Fibroblast of lung (primary cell): ENCODE data around the gene CLSTN2.

Source experiments
- EZH2 ChIP-seq: IDR thresholded peaks from 2 replicates; pipeline ENCODE4 v1.5.1; 2012; ENCODE audit warnings: low read length, control low read depth, mild to moderate bottlenecking; ENCODE audit errors: missing control alignments
- TF ChIP-seq, protein P1 (sequence below), 2 donors: IDR thresholded peaks in 1 of 2; conservative IDR thresholded peaks in 1 of 2; 1 replicate in 1 of 2; 2 replicates in 1 of 2; pipeline ENCODE4 v1.5.1; 2011 to 2012; ENCODE audit warnings: low read length in 2 of 2, control low read depth in 1 of 2, inconsistent platforms in 1 of 2, low read depth in 1 of 2, mild to moderate bottlenecking in 1 of 2

DNA sequence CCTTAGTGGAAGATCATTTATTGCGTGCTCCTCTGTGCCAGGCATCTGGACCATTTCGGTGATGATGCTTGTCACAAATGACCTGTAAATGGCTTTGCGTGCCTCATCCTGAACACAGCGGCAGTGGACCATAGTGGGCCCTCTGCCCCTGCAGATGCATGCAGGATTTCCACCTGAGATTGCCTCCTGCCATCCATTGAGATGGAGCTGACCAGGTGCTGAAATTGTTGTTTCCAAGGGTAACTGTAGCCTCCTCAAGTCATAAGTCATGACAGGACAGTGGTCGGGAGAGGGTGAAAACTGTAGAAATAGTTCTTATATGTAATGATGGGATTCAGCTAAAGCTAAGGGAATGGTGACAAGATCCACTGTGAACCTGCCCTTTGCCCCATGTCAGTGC is 35.5 kb downstream of the CLSTN2 start:
- TF ChIP-seq, protein P1, sequence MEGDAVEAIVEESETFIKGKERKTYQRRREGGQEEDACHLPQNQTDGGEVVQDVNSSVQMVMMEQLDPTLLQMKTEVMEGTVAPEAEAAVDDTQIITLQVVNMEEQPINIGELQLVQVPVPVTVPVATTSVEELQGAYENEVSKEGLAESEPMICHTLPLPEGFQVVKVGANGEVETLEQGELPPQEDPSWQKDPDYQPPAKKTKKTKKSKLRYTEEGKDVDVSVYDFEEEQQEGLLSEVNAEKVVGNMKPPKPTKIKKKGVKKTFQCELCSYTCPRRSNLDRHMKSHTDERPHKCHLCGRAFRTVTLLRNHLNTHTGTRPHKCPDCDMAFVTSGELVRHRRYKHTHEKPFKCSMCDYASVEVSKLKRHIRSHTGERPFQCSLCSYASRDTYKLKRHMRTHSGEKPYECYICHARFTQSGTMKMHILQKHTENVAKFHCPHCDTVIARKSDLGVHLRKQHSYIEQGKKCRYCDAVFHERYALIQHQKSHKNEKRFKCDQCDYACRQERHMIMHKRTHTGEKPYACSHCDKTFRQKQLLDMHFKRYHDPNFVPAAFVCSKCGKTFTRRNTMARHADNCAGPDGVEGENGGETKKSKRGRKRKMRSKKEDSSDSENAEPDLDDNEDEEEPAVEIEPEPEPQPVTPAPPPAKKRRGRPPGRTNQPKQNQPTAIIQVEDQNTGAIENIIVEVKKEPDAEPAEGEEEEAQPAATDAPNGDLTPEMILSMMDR (conservative IDR thresholded peaks at IDR 0.05 in 1 of 2, IDR thresholded peaks at IDR 0.05 in 1 of 2; ENCODE audit: low read depth in 1 of 2, low read length in 2 of 2): no peak
- TF ChIP-seq EZH2: no peak
